HepG2 (cell line): ENCODE measurements around the gene UBAP1L. TPM values are rescaled to one million over a fixed set of nuclear protein-coding genes. Genes with fewer than 3 reads are reported as not detected.
"Not testable (repeated sequence)": the region's sequence is repeated elsewhere in the genome, so short reads cannot be mapped to it uniquely, and the experiment has no call there.

Source experiments
- CEBPG ChIP-seq: IDR thresholded peaks from 2 replicates; pipeline ENCODE4 v1.6.1; 2016
- CREB1 ChIP-seq, 2 experiments: fragments of 450-650 bp in 1 of 2; IDR thresholded peaks; 2 replicates each; pipeline ENCODE4 v1.6.1; 2016 to 2017; ENCODE audit warnings: control low read depth in 1 of 2, mild to moderate bottlenecking in 1 of 2, missing compliant biosample characterization in 1 of 2, missing genetic modification characterization in 1 of 2
- FOXP1 ChIP-seq, 2 experiments: fragments of 450-650 bp in 1 of 2; IDR thresholded peaks; 2 replicates each; pipeline ENCODE4 v1.6.1; 2017 to 2018; ENCODE audit warnings: antibody characterized with exemption in 1 of 2
- MNT ChIP-seq: fragments of 450-650 bp; IDR thresholded peaks from 2 replicates; pipeline ENCODE4 v1.6.1; 2016
- POLR2G ChIP-seq: fragments of 200-400 bp; formaldehyde crosslinking; IDR thresholded peaks from 2 replicates; pipeline ENCODE4 v1.6.1; 2018; ENCODE audit warnings: mild to moderate bottlenecking, low read depth, low read length, moderate library complexity
- REPIN1 ChIP-seq: sonication (generic); formaldehyde crosslinking; IDR thresholded peaks from 2 replicates; pipeline ENCODE4 v1.8.0; 2022; ENCODE audit warnings: missing genetic modification reagents, low read depth, mild to moderate bottlenecking, borderline replicate concordance
- SALL1 ChIP-seq: sonication (generic); formaldehyde crosslinking; IDR thresholded peaks from 2 replicates; pipeline ENCODE4 v1.8.0; 2022; ENCODE audit warnings: mild to moderate bottlenecking, missing genetic modification reagents
- TFE3 ChIP-seq: IDR thresholded peaks from 2 replicates; pipeline ENCODE4 v1.6.1; 2016
- TOPORS ChIP-seq: sonication (generic); formaldehyde crosslinking; IDR thresholded peaks from 2 replicates; pipeline ENCODE4 v1.8.0; 2023; ENCODE audit warnings: mild to moderate bottlenecking, missing genetic modification reagents
- ZBTB21 ChIP-seq: sonication (generic); formaldehyde crosslinking; IDR thresholded peaks from 2 replicates; pipeline ENCODE4 v1.4.0; 2020; ENCODE audit warnings: missing genetic modification reagents
- ZBTB7B ChIP-seq: sonication (generic); formaldehyde crosslinking; IDR thresholded peaks from 2 replicates; pipeline ENCODE4 v1.4.0; 2020; ENCODE audit warnings: missing genetic modification reagents
- ZNF24 ChIP-seq: fragments of 450-650 bp; IDR thresholded peaks from 2 replicates; pipeline ENCODE4 v1.6.1; 2017; ENCODE audit warnings: antibody characterized with exemption, mild to moderate bottlenecking
- polyA plus RNA-seq, 8 experiments: library from polyadenylated mRNA; depleted of rRNA in 3 of 8; stranded (reverse) in 7 of 8; unstranded in 1 of 8; fragments of >200 nt; fragmentation: Illumina TruSeq in 4 of 8; extraction: Trizol in 4 of 8; gene quantifications; 2 replicates each; pipeline versions ENCODE4 v1.2.1 to v1.2.3, GENCODE V29; 2011 to 2016; ENCODE audit warnings: low read depth in 4 of 8, missing spikeins in 1 of 8, mixed read lengths in 1 of 8; ENCODE audit not compliant: insufficient read depth in 1 of 8
- total RNA-seq, 5 experiments: library from RNA; depleted of rRNA; stranded (reverse); fragments of >200 nt; fragmentation: Illumina TruSeq; extraction: Trizol; gene quantifications; 2 replicates each; pipeline ENCODE4 v1.2.3, GENCODE V29; 2016; ENCODE audit warnings: low read depth in 1 of 5

Gene UBAP1L
- total and polyA plus RNA-seq, 2 of the 13 experiments (the other 11 are each of a cell fraction or from before 2014, with no cell fraction given), result 0.86 to 1.4 TPM

GRCh38 chr15:65044218-65044617, 70.8 kb downstream of the UBAP1L start (continued):
- TF ChIP-seq MNT (peak; percentile 3; the same call in 1 of the 2 replicates), CREB1 (CRISPR knock-in tag; IDR thresholded peaks at IDR 0.05) (peak; percentile 60), REPIN1 (CRISPR knock-in tag) (0 out of 2 replicates have a peak, but pooled peaks have one; percentile 20), FOXP1 (CRISPR knock-in tag; IDR thresholded peaks at IDR 0.05) (peak; percentile 65), SALL1 (CRISPR knock-in tag) (peak; percentile 29; the same call in 1 of the 2 replicates), ZBTB21 (CRISPR knock-in tag) (peak; percentile 62; the same call in 1 of the 2 replicates), ZNF24 (peak; percentile 84; the same call in 1 of the 2 replicates), POLR2G (peak; percentile 19; the same call in 1 of the 2 replicates), ZBTB7B (peak; percentile 9), TFE3 (CRISPR knock-in tag) (peak; percentile 90), CEBPG (CRISPR knock-in tag) (peak; percentile 58), TOPORS (CRISPR knock-in tag) (0 out of 2 replicates have a peak, but pooled peaks have one; percentile 4)
- not testable (repeated sequence) for TF ChIP-seq CREB1, FOXP1 (IDR thresholded peaks at IDR 0.05)
